ENCODE data around the gene SHLD1. TPM values are rescaled to one million over a fixed set of nuclear protein-coding genes. Genes with fewer than 3 reads are reported as not detected.

Gene SHLD1
- total and polyA plus RNA-seq, 2 experiments from 2014 or later = 1.4 to 15.0 TPM

DNA sequence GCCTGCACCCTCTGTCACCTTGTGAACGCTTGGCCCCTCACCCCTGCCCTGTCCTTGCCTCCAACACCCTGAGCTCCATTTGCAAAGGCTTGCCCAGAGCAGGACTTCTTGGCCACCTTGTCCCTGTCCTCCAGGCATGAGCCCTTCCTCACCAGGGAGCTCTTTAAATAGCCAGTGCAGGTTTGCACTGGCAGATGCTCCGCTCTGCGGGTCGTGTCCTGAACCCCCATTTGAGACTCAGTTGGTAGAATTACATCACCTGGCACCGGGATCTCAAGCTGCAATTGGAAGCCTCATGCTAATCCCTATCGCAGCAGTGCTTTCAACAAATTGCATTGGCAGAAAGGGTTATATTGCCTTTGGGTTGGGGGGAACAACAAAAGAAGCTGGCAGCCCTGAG is 114.2 kb downstream of the SHLD1 start:
- H3K36me3 ChIP-seq (ENCODE audit: insufficient read depth) = no peaks in the 10 kb centered on the region
- no peak for ATAC-seq
- no peak for DNase-seq (ENCODE audit: low spot score)
- Mint-ChIP-seq H3K9me3 (no peaks in the 10 kb centered on the region), H3K27ac (no peak overlapping the region), H3K4me1 (peaks cover 2% of the 10 kb centered on the region; the same call in 1 of the 3 replicates), H3K36me3 (ENCODE audit: low read depth) (no peaks in the 10 kb centered on the region), H3K27me3 (ENCODE audit: insufficient read depth, low read depth, poor library complexity) (peaks cover 2% of the 10 kb centered on the region), H3K4me3 (no peak overlapping the region)
- H3K4me1 ChIP-seq (ENCODE audit: insufficient read depth) = no peaks in the 10 kb centered on the region
- H3K9me2 ChIP-seq (ENCODE audit: insufficient read depth) = no peaks in the 10 kb centered on the region
- H4K20me1 ChIP-seq (replicated peaks; ENCODE audit: insufficient read depth) = no peaks in the 10 kb centered on the region
- no peak overlapping the region for H3K27ac ChIP-seq (ENCODE audit: low read depth)
- no peak for TF ChIP-seq ZNF114 (CRISPR knock-in tag; IDR thresholded peaks at IDR 0.05)
- TF ChIP-seq, protein P1, sequence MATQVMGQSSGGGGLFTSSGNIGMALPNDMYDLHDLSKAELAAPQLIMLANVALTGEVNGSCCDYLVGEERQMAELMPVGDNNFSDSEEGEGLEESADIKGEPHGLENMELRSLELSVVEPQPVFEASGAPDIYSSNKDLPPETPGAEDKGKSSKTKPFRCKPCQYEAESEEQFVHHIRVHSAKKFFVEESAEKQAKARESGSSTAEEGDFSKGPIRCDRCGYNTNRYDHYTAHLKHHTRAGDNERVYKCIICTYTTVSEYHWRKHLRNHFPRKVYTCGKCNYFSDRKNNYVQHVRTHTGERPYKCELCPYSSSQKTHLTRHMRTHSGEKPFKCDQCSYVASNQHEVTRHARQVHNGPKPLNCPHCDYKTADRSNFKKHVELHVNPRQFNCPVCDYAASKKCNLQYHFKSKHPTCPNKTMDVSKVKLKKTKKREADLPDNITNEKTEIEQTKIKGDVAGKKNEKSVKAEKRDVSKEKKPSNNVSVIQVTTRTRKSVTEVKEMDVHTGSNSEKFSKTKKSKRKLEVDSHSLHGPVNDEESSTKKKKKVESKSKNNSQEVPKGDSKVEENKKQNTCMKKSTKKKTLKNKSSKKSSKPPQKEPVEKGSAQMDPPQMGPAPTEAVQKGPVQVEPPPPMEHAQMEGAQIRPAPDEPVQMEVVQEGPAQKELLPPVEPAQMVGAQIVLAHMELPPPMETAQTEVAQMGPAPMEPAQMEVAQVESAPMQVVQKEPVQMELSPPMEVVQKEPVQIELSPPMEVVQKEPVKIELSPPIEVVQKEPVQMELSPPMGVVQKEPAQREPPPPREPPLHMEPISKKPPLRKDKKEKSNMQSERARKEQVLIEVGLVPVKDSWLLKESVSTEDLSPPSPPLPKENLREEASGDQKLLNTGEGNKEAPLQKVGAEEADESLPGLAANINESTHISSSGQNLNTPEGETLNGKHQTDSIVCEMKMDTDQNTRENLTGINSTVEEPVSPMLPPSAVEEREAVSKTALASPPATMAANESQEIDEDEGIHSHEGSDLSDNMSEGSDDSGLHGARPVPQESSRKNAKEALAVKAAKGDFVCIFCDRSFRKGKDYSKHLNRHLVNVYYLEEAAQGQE (IDR thresholded peaks at IDR 0.05; ENCODE audit: unreplicated experiment) = no peak
- TF ChIP-seq, protein P2, sequence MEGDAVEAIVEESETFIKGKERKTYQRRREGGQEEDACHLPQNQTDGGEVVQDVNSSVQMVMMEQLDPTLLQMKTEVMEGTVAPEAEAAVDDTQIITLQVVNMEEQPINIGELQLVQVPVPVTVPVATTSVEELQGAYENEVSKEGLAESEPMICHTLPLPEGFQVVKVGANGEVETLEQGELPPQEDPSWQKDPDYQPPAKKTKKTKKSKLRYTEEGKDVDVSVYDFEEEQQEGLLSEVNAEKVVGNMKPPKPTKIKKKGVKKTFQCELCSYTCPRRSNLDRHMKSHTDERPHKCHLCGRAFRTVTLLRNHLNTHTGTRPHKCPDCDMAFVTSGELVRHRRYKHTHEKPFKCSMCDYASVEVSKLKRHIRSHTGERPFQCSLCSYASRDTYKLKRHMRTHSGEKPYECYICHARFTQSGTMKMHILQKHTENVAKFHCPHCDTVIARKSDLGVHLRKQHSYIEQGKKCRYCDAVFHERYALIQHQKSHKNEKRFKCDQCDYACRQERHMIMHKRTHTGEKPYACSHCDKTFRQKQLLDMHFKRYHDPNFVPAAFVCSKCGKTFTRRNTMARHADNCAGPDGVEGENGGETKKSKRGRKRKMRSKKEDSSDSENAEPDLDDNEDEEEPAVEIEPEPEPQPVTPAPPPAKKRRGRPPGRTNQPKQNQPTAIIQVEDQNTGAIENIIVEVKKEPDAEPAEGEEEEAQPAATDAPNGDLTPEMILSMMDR (conservative IDR thresholded peaks at IDR 0.05; ENCODE audit: low read depth in 2 of 2) = no peak
- H3F3A ChIP-seq (replicated peaks; ENCODE audit: low read depth) = no peaks in the 10 kb centered on the region
- no peak overlapping the region for H2AFZ ChIP-seq
- H3K27me3 ChIP-seq (ENCODE audit: insufficient read depth) = no peaks in the 10 kb centered on the region
- H3K4me2 ChIP-seq = no peak overlapping the region
- H3K4me3 ChIP-seq = no peak overlapping the region
- no peaks in the 10 kb centered on the region for H3K79me2 ChIP-seq (replicated peaks; ENCODE audit: insufficient read depth)

DNA sequence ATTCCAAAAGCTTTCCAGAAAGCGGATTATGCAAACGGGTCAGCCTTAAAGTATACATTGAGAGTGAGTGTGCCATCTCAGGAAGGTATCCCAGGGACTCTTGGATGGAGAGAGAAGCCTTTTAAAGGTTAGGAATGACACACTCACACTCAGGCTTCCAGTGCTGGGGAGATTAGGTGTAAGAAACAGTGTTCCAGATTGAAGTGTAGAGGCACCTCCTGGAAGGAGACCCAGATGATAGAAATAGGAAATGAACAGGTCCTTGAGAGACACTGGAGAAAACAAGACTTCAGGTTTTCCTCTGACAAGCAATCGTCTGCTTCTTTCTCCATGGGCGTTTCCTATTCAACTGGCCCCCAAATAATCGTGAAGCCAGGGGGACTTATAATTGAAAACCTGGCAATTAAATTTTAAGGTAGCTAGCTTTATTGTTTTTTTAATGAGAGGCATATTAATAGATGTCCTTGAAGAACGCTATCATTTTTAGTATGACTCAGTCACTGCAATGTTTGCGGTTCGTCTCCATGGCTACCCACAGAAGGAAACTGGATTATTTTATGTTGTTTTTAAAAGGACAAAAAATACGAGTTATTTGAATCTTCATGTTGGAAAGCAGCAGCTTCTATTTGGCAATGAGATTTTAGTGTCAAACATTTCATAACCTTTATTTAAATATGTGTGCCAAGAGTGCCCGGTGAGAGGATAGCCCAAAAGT is 114.8 kb downstream of the SHLD1 start:
- no peak for ATAC-seq
- H3K27ac Mint-ChIP-seq = no peak overlapping the region
- no peak overlapping the region for H3K4me2 ChIP-seq
- no peak for TF ChIP-seq JUNB (IDR thresholded peaks at IDR 0.05; ENCODE audit: unreplicated experiment)
- TF ChIP-seq, protein P3, sequence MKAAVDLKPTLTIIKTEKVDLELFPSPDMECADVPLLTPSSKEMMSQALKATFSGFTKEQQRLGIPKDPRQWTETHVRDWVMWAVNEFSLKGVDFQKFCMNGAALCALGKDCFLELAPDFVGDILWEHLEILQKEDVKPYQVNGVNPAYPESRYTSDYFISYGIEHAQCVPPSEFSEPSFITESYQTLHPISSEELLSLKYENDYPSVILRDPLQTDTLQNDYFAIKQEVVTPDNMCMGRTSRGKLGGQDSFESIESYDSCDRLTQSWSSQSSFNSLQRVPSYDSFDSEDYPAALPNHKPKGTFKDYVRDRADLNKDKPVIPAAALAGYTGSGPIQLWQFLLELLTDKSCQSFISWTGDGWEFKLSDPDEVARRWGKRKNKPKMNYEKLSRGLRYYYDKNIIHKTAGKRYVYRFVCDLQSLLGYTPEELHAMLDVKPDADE (IDR thresholded peaks at IDR 0.05) = no peak
- TF ChIP-seq, protein P4, sequence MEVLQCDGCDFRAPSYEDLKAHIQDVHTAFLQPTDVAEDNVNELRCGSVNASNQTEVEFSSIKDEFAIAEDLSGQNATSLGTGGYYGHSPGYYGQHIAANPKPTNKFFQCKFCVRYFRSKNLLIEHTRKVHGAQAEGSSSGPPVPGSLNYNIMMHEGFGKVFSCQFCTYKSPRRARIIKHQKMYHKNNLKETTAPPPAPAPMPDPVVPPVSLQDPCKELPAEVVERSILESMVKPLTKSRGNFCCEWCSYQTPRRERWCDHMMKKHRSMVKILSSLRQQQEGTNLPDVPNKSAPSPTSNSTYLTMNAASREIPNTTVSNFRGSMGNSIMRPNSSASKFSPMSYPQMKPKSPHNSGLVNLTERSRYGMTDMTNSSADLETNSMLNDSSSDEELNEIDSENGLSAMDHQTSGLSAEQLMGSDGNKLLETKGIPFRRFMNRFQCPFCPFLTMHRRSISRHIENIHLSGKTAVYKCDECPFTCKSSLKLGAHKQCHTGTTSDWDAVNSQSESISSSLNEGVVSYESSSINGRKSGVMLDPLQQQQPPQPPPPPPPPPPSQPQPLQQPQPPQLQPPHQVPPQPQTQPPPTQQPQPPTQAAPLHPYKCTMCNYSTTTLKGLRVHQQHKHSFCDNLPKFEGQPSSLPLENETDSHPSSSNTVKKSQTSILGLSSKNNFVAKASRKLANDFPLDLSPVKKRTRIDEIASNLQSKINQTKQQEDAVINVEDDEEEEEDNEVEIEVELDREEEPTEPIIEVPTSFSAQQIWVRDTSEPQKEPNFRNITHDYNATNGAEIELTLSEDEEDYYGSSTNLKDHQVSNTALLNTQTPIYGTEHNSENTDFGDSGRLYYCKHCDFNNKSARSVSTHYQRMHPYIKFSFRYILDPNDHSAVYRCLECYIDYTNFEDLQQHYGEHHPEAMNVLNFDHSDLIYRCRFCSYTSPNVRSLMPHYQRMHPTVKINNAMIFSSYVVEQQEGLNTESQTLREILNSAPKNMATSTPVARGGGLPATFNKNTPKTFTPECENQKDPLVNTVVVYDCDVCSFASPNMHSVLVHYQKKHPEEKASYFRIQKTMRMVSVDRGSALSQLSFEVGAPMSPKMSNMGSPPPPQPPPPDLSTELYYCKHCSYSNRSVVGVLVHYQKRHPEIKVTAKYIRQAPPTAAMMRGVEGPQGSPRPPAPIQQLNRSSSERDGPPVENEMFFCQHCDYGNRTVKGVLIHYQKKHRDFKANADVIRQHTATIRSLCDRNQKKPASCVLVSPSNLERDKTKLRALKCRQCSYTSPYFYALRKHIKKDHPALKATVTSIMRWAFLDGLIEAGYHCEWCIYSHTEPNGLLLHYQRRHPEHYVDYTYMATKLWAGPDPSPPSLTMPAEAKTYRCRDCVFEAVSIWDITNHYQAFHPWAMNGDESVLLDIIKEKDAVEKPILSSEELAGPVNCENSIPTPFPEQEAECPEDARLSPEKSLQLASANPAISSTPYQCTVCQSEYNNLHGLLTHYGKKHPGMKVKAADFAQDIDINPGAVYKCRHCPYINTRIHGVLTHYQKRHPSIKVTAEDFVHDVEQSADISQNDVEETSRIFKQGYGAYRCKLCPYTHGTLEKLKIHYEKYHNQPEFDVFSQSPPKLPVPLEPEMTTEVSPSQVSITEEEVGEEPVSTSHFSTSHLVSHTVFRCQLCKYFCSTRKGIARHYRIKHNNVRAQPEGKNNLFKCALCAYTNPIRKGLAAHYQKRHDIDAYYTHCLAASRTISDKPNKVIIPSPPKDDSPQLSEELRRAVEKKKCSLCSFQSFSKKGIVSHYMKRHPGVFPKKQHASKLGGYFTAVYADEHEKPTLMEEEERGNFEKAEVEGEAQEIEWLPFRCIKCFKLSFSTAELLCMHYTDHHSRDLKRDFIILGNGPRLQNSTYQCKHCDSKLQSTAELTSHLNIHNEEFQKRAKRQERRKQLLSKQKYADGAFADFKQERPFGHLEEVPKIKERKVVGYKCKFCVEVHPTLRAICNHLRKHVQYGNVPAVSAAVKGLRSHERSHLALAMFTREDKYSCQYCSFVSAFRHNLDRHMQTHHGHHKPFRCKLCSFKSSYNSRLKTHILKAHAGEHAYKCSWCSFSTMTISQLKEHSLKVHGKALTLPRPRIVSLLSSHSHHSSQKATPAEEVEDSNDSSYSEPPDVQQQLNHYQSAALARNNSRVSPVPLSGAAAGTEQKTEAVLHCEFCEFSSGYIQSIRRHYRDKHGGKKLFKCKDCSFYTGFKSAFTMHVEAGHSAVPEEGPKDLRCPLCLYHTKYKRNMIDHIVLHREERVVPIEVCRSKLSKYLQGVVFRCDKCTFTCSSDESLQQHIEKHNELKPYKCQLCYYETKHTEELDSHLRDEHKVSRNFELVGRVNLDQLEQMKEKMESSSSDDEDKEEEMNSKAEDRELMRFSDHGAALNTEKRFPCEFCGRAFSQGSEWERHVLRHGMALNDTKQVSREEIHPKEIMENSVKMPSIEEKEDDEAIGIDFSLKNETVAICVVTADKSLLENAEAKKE (CRISPR knock-in tag; IDR thresholded peaks at IDR 0.05) = no peak
- no peak for TF ChIP-seq CREB1 (CRISPR knock-in tag; IDR thresholded peaks at IDR 0.05; ENCODE audit: low read depth)
- no peak for TF ChIP-seq NANOG (IDR thresholded peaks at IDR 0.05; ENCODE audit: borderline replicate concordance)

More for the DNA sequence above, 114.8 kb downstream of the SHLD1 start:
- Histone ChIP-seq H4K20me1 (replicated peaks; ENCODE audit: insufficient read depth) (no peaks in the 10 kb centered on the region), H3K9me2 (ENCODE audit: insufficient read depth) (no peaks in the 10 kb centered on the region), H3K4me1 (ENCODE audit: insufficient read depth) (0 out of 2 replicates have a peak, but pooled peaks cover under 1% of the 10 kb centered on the region), H3K27ac (ENCODE audit: low read depth) (no peak overlapping the region), H2AFZ (no peak overlapping the region), H3K27me3 (ENCODE audit: insufficient read depth) (no peaks in the 10 kb centered on the region), H3K79me2 (replicated peaks; ENCODE audit: insufficient read depth) (no peaks in the 10 kb centered on the region), H3F3A (replicated peaks; ENCODE audit: low read depth) (no peaks in the 10 kb centered on the region), H3K36me3 (ENCODE audit: insufficient read depth) (no peaks in the 10 kb centered on the region), H3K4me3 (no peak overlapping the region)
- Mint-ChIP-seq H3K36me3 (ENCODE audit: low read depth) (no peaks in the 10 kb centered on the region), H3K4me1 (peaks cover 2% of the 10 kb centered on the region; the same call in 1 of the 3 replicates), H3K4me3 (no peak overlapping the region), H3K9me3 (no peaks in the 10 kb centered on the region), H3K27me3 (ENCODE audit: insufficient read depth, low read depth, poor library complexity) (peaks cover 2% of the 10 kb centered on the region)
- DNase-seq (ENCODE audit: low spot score) = no peak
